ENCODE results near the gene RPL37A. TPM values are rescaled to one million over a fixed set of nuclear protein-coding genes. Genes with fewer than 3 reads are reported as not detected.

The RPL37A gene
- total and polyA plus RNA-seq, 9 of the 15 experiments (the other 6 are each of a cell fraction or from before 2014, with no cell fraction given): 1,938 to 3,349 (median 2,436) TPM

DNA sequence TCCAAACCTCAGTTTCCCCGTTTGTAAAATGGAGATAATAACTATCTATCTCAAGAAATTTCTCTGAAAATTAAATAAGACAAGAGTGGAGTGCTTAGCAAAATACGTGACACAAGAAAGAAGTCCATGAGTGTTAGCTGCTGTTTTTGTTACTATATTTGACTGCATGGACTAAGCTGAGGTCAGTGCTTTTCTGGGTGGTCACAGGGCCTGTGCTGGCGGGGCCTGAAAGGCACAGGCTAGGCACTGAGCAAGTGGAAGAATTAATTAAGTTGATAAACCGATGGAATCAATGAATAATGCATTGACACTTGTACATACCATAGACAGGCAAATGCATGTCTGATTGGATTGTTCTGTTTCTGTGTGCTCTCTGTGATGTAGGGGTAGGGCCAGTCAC, 27.3 kb downstream of the RPL37A start (continued):
- TF ChIP-seq MLLT1 (IDR thresholded peaks at IDR 0.05): no peak
- no peak for TF ChIP-seq SNRNP70 (optimal IDR thresholded peaks at IDR 0.05; ENCODE audit: low read depth, low read length)
- TF ChIP-seq ZNF778 (CRISPR knock-in tag; IDR thresholded peaks at IDR 0.05): no peak
- no peak for TF ChIP-seq PURB (CRISPR knock-in tag; IDR thresholded peaks at IDR 0.05; ENCODE audit: low read depth)
- TF ChIP-seq, protein P1, sequence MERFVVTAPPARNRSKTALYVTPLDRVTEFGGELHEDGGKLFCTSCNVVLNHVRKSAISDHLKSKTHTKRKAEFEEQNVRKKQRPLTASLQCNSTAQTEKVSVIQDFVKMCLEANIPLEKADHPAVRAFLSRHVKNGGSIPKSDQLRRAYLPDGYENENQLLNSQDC (CRISPR knock-in tag; IDR thresholded peaks at IDR 0.05): no peak
- TF ChIP-seq, protein P2, sequence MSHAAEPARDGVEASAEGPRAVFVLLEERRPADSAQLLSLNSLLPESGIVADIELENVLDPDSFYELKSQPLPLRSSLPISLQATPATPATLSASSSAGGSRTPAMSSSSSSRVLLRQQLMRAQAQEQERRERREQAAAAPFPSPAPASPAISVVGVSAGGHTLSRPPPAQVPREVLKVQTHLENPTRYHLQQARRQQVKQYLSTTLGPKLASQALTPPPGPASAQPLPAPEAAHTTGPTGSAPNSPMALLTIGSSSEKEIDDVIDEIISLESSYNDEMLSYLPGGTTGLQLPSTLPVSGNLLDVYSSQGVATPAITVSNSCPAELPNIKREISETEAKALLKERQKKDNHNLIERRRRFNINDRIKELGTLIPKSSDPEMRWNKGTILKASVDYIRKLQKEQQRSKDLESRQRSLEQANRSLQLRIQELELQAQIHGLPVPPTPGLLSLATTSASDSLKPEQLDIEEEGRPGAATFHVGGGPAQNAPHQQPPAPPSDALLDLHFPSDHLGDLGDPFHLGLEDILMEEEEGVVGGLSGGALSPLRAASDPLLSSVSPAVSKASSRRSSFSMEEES (CRISPR knock-in tag; IDR thresholded peaks at IDR 0.05): no peak
- TF ChIP-seq KDM2B (CRISPR knock-in tag; IDR thresholded peaks at IDR 0.05): no peak
- TF ChIP-seq CXXC5 (CRISPR knock-in tag; IDR thresholded peaks at IDR 0.05): no peak

- DNase-seq (ENCODE audit: extremely low read depth in 1 of 4, low spot score in 3 of 4) (no peak), ATAC-seq (no peak), FAIRE-seq (no peak)
- H3K27ac ChIP-seq (ENCODE audit: extremely low read depth, low read depth, low read length): no peak overlapping the region
- TF ChIP-seq, protein P3, sequence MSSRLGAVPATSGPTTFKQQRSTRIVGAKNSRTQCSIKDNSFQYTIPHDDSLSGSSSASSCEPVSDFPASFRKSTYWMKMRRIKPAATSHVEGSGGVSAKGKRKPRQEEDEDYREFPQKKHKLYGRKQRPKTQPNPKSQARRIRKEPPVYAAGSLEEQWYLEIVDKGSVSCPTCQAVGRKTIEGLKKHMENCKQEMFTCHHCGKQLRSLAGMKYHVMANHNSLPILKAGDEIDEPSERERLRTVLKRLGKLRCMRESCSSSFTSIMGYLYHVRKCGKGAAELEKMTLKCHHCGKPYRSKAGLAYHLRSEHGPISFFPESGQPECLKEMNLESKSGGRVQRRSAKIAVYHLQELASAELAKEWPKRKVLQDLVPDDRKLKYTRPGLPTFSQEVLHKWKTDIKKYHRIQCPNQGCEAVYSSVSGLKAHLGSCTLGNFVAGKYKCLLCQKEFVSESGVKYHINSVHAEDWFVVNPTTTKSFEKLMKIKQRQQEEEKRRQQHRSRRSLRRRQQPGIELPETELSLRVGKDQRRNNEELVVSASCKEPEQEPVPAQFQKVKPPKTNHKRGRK (tag; IDR thresholded peaks at IDR 0.05): peak; percentile 42; the same call in 1 of the 2 replicates
- TF ChIP-seq, protein P4, sequence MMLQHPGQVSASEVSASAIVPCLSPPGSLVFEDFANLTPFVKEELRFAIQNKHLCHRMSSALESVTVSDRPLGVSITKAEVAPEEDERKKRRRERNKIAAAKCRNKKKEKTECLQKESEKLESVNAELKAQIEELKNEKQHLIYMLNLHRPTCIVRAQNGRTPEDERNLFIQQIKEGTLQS (IDR thresholded peaks at IDR 0.05): no peak
- TF ChIP-seq, protein P4 (CRISPR knock-in tag; conservative IDR thresholded peaks at IDR 0.05): no peak
- BruUV-seq (replicated peaks): no TSS peak
- no peaks in the 10 kb centered on the region for H3K79me2 ChIP-seq (ENCODE audit: control insufficient read depth, insufficient read depth, low read length)
- H3K27me3 ChIP-seq (ENCODE audit: control insufficient read depth in 2 of 2, insufficient read depth in 2 of 2, low read length in 2 of 2): no peaks in the 10 kb centered on the region; a peak in 2 of 5 replicates
- no peaks in the 10 kb centered on the region for H3K9me1 ChIP-seq (ENCODE audit: control insufficient read depth, insufficient read depth, low read length)
- no peaks in the 10 kb centered on the region for H3K36me3 ChIP-seq (ENCODE audit: control insufficient read depth, insufficient read depth, low read length)
- no peaks in the 10 kb centered on the region; a peak in 2 of 5 replicates for H3K4me1 ChIP-seq (replicated peaks in 1 of 2; ENCODE audit: control insufficient read depth in 2 of 2, insufficient read depth in 2 of 2, low read length in 2 of 2)
- no peaks in the 10 kb centered on the region for H3K9me3 ChIP-seq (replicated peaks; ENCODE audit: control insufficient read depth, insufficient read depth, low read depth, low read length)
- no peaks in the 10 kb centered on the region for H4K20me1 ChIP-seq (replicated peaks; ENCODE audit: control insufficient read depth, insufficient read depth, low read length)
- WGBS (ENCODE audit: insufficient coverage, low coverage, missing lambda C conversion rate): 11% methylated on average over 1 of the region's 1 CpG
- H3K4me3 ChIP-seq: no peak overlapping the region
- in situ Hi-C loops (cut with MboI): loop anchor here (25.0 kb wide), 1 partner anchor 985 kb away; no protein-coding TSS in a partner anchor
- CTCF ChIA-PET (ENCODE audit: low intra/inter-chr PET ratio): no interaction called here
- H3K4me2 ChIP-seq (ENCODE audit: insufficient read depth, low read length): no peak overlapping the region
- POLR2A ChIA-PET: no interaction called here
- intact Hi-C loops (cut with micrococcal nuclease): no loop called here
- no peak overlapping the region for H2AFZ ChIP-seq (ENCODE audit: low read depth, low read length)
- H3K9ac ChIP-seq (ENCODE audit: insufficient read depth in 1 of 2, low read depth in 2 of 2, low read length in 2 of 2): no peak overlapping the region
Measured at GRCh38 chr2:216526939-216527338, 28.3 kb downstream of the RPL37A start.
